Adipocyte (in vitro differentiated cells): ENCODE results near the gene GSTO1.

Experiments
- DNase-seq: peaks from one replicate; pipeline ENCODE4 v3.0.0-alpha.2; 2015; ENCODE audit warnings: low read depth
- H3K27me3 ChIP-seq: replicated peaks from 2 replicates; pipeline ENCODE4 v1.7.0; 2013; ENCODE audit warnings: mild to moderate bottlenecking, low read length, moderate library complexity; ENCODE audit not compliant: control insufficient read depth, insufficient read depth
- H3K36me3 ChIP-seq: 2 replicates; pipeline ENCODE4 v1.7.0; 2013; ENCODE audit warnings: low read length, mild to moderate bottlenecking, moderate library complexity; ENCODE audit not compliant: control insufficient read depth, insufficient read depth, severe bottlenecking
- H3K4me1 ChIP-seq: 2 replicates; pipeline ENCODE4 v1.7.0; 2013; ENCODE audit warnings: mild to moderate bottlenecking, low read length, moderate library complexity; ENCODE audit not compliant: control insufficient read depth, insufficient read depth
- H3K4me3 ChIP-seq: 2 replicates; pipeline ENCODE4 v1.7.0; 2013; ENCODE audit warnings: mild to moderate bottlenecking, low read length, moderate library complexity
- H3K9ac ChIP-seq: 2 replicates; pipeline ENCODE4 v1.7.0; 2013; ENCODE audit warnings: mild to moderate bottlenecking, low read length, moderate library complexity
- H3K9me3 ChIP-seq: 2 replicates; pipeline ENCODE4 v1.7.0; 2013; ENCODE audit warnings: mild to moderate bottlenecking, low read length, moderate library complexity; ENCODE audit not compliant: control insufficient read depth

GSTO1 gene

DNA sequence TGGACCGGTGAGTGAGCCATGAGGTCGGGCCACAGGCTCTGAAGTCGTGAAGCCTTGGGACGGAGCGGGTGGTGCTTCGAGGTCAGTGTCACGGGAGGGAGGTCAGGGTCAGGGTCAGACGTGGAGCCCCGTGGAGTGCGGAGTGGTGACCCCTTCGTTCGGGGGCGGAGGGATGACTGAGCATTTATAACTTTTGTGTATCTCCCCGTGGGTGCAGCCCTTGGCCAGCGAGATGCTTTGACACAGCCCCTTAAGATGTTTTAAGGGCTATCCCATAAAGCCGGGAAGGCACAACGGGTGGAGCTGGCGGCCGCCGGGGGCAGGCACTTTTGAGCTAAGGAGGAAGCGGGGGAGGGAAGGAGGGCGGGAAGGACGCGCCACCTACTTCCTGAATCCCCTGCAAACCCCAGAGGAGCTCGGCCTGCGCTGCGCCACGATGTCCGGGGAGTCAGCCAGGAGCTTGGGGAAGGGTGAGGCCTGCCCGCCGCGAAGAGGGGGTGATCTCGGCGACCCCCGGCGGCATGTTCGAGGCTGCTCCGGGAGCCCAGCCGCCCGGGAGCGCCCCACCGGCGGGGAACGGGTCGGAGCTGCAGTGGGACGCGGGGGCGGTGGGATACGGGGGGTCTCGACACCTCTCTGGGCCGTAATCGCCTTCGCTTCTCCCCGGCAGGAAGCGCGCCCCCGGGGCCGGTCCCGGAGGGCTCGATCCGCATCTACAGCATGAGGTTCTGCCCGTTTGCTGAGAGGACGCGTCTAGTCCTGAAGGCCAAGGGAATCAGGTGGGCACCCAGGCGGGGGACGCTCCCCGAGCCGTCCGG is at the start of gene GSTO1:
Gene GSTO1 (plus strand): TSS at position 400 of the 818 bp plus-strand sequence. CDS start 37 bp downstream, at position 437.
- Histone ChIP-seq H3K36me3 (peaks cover 25% of the 10 kb centered on the region), H3K9ac (peak within 1 kb of the TSS; percentile 96), H3K4me1 (peaks cover 35% of the 10 kb centered on the region), H3K9me3 (no peaks in the 10 kb centered on the region), H3K4me3 (peak within 1 kb of the TSS; percentile 86), H3K27me3 (no peaks in the 10 kb centered on the region)
- DNase-seq: peak; percentile 74

DNA sequence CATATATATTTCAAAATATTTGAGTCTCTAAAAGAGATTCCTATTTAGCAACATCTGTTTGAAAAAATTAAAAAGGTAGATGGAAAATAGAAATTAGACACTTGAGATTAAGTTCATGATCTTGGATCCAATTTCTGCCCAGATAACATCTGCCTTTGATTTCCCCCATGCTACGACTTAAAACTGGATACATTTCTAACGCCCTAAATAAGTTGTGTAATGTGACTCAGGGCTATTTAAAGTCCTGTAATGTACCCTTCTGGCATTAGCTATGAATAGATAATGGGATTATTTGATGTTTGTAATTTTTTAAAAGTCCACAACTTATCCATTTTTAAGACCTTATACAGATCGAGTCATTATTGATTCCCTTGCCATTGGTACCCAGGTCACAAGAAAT is 46.0 kb upstream of the GSTO1 start:
- H3K4me3 ChIP-seq: no peak overlapping the region
- peak; percentile 7 for DNase-seq
- no peaks in the 10 kb centered on the region for H3K36me3 ChIP-seq
- peak overlapping the region; percentile 4 for H3K9ac ChIP-seq
- H3K4me1 ChIP-seq: peaks cover 18% of the 10 kb centered on the region
- no peaks in the 10 kb centered on the region for H3K27me3 ChIP-seq
- H3K9me3 ChIP-seq: no peaks in the 10 kb centered on the region

DNA sequence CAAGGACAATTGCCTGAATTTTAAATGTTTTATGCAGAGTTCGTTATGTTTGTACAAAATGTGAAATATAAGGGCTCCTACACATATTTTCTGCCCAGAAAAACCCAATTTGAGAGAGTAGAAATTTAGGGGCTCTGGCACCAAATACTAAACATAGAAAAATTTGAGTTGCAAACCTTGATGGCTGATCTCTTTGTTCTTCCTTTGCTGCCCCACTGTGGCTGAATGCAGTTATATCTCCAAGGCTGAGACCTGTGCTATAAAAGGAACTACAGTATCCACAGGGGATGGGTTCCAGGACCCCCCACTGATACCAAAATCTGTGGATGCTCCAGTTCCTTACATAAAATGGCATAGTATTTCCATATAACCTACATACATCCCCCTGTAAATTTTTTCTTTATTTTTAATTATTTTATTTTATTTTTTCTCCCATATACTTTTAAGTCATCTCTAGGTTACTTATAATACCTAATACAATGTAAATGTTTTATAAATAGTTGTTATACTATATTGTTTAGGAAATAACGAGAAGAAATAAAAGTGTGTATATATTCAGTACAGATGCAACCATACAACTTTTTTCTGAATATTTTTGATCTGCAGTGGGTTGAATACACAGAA is 45.0 kb upstream of the GSTO1 start:
- Histone ChIP-seq H3K36me3 (no peaks in the 10 kb centered on the region), H3K4me3 (no peak overlapping the region), H3K9ac (no peak overlapping the region), H3K4me1 (peaks cover 18% of the 10 kb centered on the region), H3K9me3 (no peaks in the 10 kb centered on the region), H3K27me3 (no peaks in the 10 kb centered on the region)
- DNase-seq: peak; percentile 78

DNA sequence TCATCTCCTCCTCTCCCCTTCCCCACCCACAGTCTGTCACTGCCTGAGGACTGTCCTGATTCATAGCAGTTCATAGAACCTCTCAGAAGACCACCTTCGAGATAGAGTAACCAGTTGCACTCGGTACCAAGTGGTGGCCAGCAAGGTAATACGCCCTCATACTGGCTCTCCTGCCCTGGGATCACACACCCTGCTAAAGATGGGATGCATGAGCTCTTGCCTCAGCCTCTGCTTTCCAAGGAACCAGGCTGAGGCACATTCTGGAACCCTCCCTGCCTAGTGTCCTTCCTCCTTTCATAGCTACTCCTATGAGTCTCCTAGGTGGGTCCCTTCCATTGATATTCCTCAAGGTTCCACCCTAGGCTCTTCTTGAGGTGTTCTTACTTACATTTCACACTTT is 38.1 kb upstream of the GSTO1 start:
- no peak for DNase-seq
- Histone ChIP-seq H3K4me1 (no peaks in the 10 kb centered on the region), H3K9me3 (no peaks in the 10 kb centered on the region), H3K27me3 (peaks cover 10% of the 10 kb centered on the region), H3K4me3 (no peak overlapping the region), H3K9ac (no peak overlapping the region), H3K36me3 (no peaks in the 10 kb centered on the region)

DNA sequence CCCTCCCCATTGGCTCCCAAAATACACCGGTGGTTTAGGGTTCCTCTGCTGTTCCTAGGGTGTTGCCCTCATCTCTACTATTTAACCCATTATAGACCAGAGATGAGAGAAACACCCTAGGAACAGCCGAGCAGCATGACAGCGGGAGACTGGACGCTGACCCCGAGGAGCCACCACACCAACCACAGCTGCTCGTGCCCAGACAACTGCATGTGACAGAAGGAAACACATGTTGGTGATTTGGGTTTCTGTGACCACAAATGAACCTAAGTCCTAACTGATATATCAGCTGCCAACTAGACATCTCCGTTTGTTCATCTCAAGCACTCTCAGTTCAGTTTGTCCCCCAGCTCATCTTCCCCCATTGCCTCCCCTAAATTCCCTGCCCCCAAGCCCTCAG is 35.9 kb upstream of the GSTO1 start:
- Histone ChIP-seq H3K36me3 (no peaks in the 10 kb centered on the region), H3K9me3 (no peaks in the 10 kb centered on the region), H3K27me3 (peaks cover 10% of the 10 kb centered on the region), H3K4me3 (no peak overlapping the region), H3K9ac (no peak overlapping the region), H3K4me1 (no peaks in the 10 kb centered on the region)
- no peak for DNase-seq

DNA sequence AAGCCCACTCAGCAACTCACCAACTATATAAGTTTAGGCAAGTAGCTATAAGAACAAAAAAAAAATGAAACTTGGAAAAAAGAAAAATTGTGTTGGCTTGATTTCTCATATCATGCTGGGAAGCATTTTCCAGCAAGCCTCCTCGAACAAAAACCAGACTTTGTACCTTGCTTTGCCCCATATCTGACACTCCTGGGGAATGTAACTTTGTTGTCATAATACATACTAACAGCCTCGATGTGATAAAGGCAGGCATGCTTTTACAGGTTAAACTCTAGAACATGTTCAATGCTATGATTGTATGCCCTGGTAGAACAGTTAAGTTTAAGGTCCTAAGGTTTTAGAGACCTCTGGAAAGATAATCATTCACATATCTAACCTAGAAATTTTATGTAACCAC is 34.2 kb upstream of the GSTO1 start:
- Histone ChIP-seq H3K9me3 (no peaks in the 10 kb centered on the region), H3K4me1 (no peaks in the 10 kb centered on the region), H3K36me3 (no peaks in the 10 kb centered on the region), H3K4me3 (no peak overlapping the region), H3K27me3 (peaks cover 7% of the 10 kb centered on the region), H3K9ac (no peak overlapping the region)
- DNase-seq: no peak

DNA sequence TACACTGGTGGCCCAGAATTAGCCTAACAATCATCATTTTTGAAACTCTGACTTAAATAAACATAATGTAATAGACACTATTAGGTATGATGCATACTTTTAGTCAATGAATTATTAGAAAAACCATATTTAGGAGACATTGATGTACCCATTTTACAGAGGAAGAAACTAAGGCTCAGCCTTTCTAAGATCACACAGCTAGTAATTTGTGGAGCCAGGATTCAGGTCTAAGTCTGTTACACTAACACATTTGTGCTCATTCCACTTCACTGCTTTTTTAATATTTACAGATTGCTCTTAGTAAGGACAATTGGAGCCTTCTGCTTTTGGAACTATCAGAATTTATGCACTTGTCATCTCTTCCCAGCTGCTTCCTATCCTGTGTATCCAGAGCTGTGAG is 31.4 kb upstream of the GSTO1 start:
- Histone ChIP-seq H3K4me1 (no peaks in the 10 kb centered on the region), H3K4me3 (no peak overlapping the region), H3K9me3 (no peaks in the 10 kb centered on the region), H3K36me3 (no peaks in the 10 kb centered on the region), H3K9ac (no peak overlapping the region), H3K27me3 (peaks cover 3% of the 10 kb centered on the region)
- DNase-seq: no peak

DNA sequence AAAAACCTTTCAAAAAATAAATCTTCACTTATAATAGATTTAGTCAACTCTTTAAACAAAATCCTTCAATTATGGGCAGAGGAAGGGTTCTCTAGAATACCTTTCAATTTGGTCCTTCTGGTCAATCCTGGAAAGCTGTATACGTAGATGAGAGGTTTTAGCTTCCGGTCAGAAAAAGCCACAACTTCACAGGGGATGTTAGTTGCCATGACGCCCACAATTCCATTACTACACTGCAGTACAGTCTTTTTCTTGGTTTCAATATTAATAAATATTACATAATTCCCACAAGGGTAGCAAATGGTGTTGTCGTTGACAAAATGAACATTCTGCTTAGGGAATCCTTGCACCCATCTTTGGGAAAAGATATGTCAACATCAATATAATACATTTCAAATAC is 24.2 kb upstream of the GSTO1 start:
- H3K4me1 ChIP-seq: no peaks in the 10 kb centered on the region
- H3K27me3 ChIP-seq: no peaks in the 10 kb centered on the region
- H3K9me3 ChIP-seq: peaks cover 11% of the 10 kb centered on the region
- DNase-seq: no peak
- no peaks in the 10 kb centered on the region for H3K36me3 ChIP-seq
- H3K4me3 ChIP-seq: no peak overlapping the region
- no peak overlapping the region for H3K9ac ChIP-seq

DNA sequence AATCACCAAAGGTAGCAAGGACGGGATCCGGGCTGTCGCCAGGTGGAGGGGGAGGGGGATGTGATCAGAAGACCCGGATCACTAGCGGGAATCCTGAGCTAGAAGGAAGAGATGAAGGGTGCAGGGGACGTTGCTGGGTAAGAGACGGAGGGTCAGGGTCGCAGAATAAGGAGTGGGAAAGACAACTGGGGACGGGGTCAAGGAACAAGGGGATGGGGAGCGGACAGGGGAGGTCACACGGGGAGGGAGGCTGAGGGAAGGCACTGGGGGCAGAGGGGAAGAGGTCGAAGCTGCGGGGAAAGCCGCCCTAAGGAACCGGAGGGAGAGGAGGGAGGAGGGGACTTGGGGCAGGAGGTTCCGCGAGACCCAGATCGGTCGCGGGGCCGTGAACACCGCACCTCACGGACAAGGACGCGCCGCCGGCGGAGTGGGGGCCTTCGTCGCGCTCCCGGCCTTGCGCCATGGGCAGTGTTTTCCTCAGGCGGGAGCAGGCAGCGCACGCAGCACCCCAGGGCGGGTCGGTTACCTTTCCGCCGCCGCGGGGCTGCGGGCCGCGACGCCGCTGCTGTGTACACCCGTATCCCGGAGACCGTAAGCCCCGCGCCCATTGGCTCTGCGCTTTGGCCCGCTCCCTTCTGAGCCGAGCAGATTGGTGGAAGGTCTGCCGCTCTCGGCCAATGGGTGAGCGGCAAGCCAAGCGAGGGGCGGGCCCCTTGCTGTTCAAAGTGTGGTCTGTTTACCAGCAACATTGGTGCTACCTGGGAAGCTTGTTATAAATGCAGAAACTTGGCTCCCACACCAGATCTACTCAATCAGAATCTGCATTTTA is 22.7 kb upstream of the GSTO1 start, which contains the start of gene CFAP43:
Gene CFAP43 (minus strand): TSS at position 581 of the 829 bp plus-strand sequence. CDS start 118 bp downstream, at position 463.
- Histone ChIP-seq H3K9me3 (peaks cover 14% of the 10 kb centered on the region), H3K36me3 (no peaks in the 10 kb centered on the region), H3K9ac (peak within 1 kb of the TSS; percentile 83), H3K4me3 (peak within 1 kb of the TSS; percentile 91), H3K27me3 (no peaks in the 10 kb centered on the region), H3K4me1 (no peaks in the 10 kb centered on the region)
- DNase-seq: peak; percentile 99

DNA sequence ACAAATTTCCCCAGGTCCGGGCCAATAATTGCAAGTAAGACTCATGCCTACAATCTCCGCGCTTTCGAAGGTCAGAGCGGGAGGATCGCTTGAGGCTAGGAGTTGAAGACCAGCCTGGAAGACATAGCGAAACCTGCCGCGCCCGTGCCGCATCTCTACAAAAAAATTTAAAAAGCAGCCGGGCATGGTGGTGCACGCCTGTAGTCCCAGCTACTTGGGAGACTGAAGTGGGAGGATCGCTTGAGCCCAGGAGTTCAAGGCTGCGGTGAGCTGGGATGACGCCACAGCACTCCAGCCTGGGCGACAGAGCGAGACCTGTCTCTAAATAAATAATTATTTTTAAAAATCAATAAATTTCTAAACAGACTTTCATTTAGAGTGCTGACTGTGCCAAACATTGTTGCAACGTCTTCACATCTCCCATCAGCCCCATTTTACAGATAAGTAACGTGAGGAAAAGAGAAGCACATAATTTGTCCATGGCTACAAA is 22.0 kb upstream of the GSTO1 start:
- Histone ChIP-seq H3K27me3 (no peaks in the 10 kb centered on the region), H3K4me3 (peak overlapping the region; percentile 91), H3K4me1 (no peaks in the 10 kb centered on the region), H3K36me3 (no peaks in the 10 kb centered on the region), H3K9me3 (peaks cover 14% of the 10 kb centered on the region), H3K9ac (peak overlapping the region; percentile 83)
- DNase-seq: no peak

DNA sequence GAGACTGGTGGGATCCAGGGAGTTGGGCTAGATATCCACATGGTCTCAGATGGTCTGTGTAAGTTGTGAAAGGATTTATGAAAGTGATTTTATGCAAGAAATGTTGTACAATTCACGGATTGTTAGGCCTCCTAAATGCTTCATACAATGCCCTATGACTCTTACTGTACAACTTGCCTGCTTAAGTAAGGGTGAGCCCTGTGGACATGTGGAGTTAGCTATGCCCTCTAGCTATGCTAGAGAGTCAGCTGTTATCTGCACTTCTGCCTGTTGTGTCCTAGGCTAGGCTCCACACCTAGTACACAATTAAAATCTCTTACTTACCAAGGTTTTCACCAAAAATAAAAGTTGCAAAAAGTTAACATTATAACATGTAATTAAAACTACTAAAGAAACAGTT is 20.9 kb upstream of the GSTO1 start:
- Histone ChIP-seq H3K4me1 (no peaks in the 10 kb centered on the region), H3K27me3 (no peaks in the 10 kb centered on the region), H3K9me3 (peaks cover 14% of the 10 kb centered on the region), H3K9ac (no peak overlapping the region), H3K36me3 (no peaks in the 10 kb centered on the region), H3K4me3 (no peak overlapping the region)
- no peak for DNase-seq
